Activated CD4-positive, alpha-beta T cell treated with anti-CD3 and anti-CD28 coated beads for 24 hours (primary cell): ENCODE data around the gene TMEM139.

Experiments
- DNase-seq, 2 donors: peaks; one replicate each; pipeline ENCODE4 v3.0.0-alpha.2; 2020; ENCODE audit warnings: low read depth in 2 of 2

The TMEM139 gene

DNA sequence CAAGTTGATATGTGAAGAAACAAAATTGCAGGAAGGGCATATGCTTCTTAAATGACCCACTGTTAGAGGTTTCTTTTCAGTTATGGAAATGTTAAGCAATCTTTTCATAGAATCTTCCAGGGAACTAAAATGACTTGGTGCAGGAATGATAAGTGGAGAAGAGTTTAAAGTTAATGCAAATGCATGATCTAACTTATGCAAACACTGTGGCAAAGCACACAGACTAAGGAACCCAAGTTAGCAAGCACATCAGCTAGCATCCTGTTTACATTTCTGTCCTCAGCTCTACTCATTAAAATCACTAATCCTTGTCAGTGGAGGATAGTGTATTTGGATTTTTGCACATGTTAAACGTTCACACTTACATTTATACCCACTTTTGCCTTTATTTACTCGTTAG lies 40.5 kb downstream of the TMEM139 start:
- no peak for DNase-seq

DNA sequence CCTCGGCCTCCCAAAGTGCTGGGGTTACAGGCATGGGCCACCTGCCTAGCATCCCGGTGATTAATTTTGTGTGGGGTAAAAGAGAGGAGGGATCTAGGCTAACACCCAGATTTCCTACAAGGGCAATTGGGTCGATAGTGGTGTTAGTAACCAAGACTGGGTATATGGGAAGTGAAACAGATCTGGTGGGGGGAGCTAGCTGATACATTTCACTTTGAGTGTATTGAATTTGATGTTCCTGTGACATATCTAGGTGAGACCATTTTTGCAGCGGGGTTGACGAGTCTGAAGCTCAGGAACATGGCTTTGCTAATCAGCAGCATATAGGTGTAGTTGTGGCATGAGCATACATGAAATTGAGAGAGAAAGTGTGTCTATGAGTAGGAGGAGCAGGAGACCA lies 43.1 kb downstream of the TMEM139 start:
- DNase-seq = no peak

DNA sequence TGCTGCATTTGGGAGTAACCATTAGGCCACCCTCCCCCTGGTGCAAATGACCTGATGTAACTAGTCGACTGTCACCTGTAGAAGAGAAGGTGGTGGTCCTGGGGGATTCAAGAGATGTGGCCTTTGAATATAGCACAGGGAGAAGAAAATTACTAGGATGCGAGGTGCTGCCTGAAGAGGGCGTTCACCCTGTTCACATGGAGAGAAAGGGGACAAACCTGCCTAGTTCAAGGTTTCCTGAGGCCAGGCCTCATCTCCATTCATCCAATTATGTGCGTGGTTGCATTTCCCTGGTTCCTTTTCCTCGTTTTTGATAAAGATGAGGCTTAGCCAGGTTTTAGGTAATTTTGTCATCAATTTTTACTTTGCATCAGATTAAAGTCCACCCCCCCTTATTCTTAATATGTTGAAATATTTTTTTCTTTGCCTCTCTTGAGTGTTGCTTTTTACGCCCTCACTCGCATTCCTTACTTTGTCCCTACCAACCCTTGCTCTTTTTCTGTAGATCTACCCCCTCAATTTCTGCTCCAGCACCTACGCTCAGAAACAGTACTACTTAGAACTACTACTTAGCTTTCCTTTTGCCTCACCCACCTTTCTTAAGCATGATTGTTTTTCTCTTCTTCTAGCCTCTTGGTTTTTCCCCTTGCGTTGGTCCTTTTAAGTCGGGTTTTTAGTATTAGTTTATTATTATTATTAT lies 44.9 kb downstream of the TMEM139 start:
- DNase-seq = no peak

DNA sequence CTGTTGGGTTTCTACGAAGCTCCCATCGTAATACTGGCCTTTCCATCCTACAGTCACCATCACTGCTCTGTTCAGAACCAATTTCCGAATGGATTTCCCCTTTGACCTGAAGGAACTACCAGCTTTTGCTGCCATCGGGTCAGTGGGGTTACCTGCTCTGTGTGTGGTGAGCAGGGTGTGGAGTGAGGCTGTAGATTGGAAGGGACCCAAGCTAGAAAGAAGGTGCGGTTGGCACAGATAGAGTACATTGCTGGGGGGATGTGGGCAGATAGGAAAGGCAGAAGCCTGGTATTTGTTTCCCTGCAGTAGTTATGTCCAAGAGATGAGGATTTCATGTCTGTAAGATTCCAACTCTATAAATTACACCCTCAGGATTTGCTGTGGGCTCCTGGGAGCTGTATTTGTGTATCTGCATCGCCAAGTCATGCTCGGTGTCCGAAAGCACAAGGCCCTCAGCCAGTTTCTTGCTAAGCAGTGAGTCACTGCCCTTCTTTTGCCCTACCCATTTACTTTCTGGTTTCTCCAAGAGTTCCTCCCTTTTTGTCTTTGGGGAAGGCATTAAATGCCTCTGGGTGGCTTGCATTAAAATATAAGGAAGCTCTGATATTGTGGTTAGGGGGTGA lies 46.5 kb downstream of the TMEM139 start:
- no peak for DNase-seq

DNA sequence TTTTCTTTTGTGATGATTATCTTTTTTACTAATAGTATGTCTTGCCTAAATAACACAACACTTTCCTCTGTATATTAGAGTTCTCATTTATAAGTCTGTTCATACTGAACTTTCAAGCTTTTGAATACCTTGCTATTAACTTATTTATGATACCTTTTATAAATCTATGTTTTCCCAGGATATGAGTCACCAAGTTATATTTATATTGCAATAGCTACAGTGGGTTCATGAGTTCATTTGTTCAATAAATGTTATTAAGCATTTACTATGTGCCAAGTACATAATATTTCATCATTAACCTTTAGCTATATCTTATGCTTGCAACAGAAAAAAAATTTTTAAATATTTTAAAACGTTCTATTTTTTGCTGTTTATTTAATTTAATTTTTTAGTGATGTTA lies 49.5 kb downstream of the TMEM139 start:
- DNase-seq = no peak

DNA sequence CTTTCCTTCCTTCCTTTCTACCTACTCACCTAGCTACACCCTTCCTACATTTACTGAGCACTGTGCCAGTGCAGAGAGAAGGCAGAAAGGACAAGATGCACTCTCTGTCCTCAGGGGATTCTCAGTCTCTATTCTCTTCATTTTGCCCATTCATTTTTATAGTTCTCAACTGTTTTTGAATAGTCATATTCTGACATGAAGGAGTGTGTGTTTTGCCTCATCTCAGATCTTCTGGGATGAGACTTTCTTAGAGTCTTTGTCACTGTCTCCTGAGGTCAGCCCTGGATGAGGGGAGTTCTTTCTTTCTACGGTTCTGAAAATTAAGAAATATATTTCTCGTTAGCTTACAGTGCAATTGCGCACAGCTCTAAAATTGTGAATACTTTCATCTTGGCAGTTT lies 52.5 kb downstream of the TMEM139 start:
- no peak for DNase-seq
